Endothelial cell of umbilical vein (primary cell): ENCODE results near the gene SNX33. TPM values are rescaled to one million over a fixed set of nuclear protein-coding genes. Genes with fewer than 3 reads are reported as not detected.

Experiments used
- BruUV-seq: library from RNA; stranded (reverse); fragments of 400-500 nt; replicated peaks from 2 replicates; lab custom pipeline; 2021; lab: Mats Ljungman, UMichigan
- CTCF ChIA-PET: fragments of 300-600, 350-600 bp; sonication (Branson Sonifier 250); formaldehyde crosslinking; loops from one replicate; lab custom pipeline; 2021; ENCODE audit warnings: antibody characterized with exemption, inconsistent platforms; lab: Charles Lee
- POLR2A ChIA-PET: fragments of 300-600, 350-600 bp; sonication (Branson Sonifier 250); formaldehyde crosslinking; loops from one replicate; lab custom pipeline; 2021; ENCODE audit warnings: antibody characterized with exemption, inconsistent platforms; lab: Charles Lee
- DNase-seq: peaks from one replicate; pipeline ENCODE4 v3.0.0-alpha.2; 2011; ENCODE audit warnings: low read depth, low spot score
- FAIRE-seq: peaks from 2 replicates; lab custom pipeline; 2011; peaks lifted over from hg19 to GRCh38; lab: Jason Lieb, UNC
- H2AFZ ChIP-seq: 2 replicates; pipeline ENCODE4 v1.6.0; 2012; ENCODE audit warnings: low read depth, low read length, control low read depth, inconsistent platforms
- H3K27ac ChIP-seq: 2 replicates; pipeline ENCODE4 v1.5.1; 2011; ENCODE audit warnings: low read depth, mild to moderate bottlenecking, control low read depth, low read length, moderate library complexity; ENCODE audit not compliant: insufficient read depth
- H3K27me3 ChIP-seq, 2 experiments: 2 replicates each; pipeline versions ENCODE4 v1.6.0 to v1.6.1; 2011; ENCODE audit warnings: low read length in 2 of 2, mixed read lengths in 1 of 2; ENCODE audit not compliant: control insufficient read depth in 2 of 2, insufficient read depth in 2 of 2
- H3K36me3 ChIP-seq, 2 experiments: 2 replicates in 1 of 2; 3 replicates in 1 of 2; pipeline ENCODE4 v1.5.1; 2011; ENCODE audit warnings: low read length in 2 of 2, mild to moderate bottlenecking in 1 of 2, moderate library complexity in 1 of 2; ENCODE audit not compliant: control insufficient read depth in 2 of 2, insufficient read depth in 2 of 2; ENCODE audit errors: extremely low read depth in 1 of 2
- H3K4me1 ChIP-seq: 3 replicates; pipeline ENCODE4 v1.5.1; 2011; ENCODE audit warnings: mild to moderate bottlenecking, low read length; ENCODE audit not compliant: control insufficient read depth, insufficient read depth; ENCODE audit errors: extremely low read depth
- H3K4me2 ChIP-seq: 2 replicates; pipeline ENCODE4 v1.6.1; 2011; ENCODE audit warnings: low read length, control low read depth, mixed read lengths; ENCODE audit not compliant: insufficient read depth
- H3K4me3 ChIP-seq, 3 experiments: fragments of 200-600 bp in 1 of 3; sonication (generic), shearing (Covaris generic) in 1 of 3; replicated peaks in 1 of 3; 2 replicates each; pipeline ENCODE4 v1.5.1; 2011 to 2016; ENCODE audit warnings: control low read depth in 3 of 3, low read length in 3 of 3, mild to moderate bottlenecking in 2 of 3, inconsistent platforms in 1 of 3, low read depth in 1 of 3, moderate library complexity in 1 of 3; ENCODE audit not compliant: insufficient read depth in 1 of 3
- H3K79me2 ChIP-seq: 2 replicates; pipeline ENCODE4 v1.6.0; 2012; ENCODE audit warnings: low read length, inconsistent platforms; ENCODE audit not compliant: control insufficient read depth, insufficient read depth
- H3K9ac ChIP-seq: replicated peaks from 2 replicates; pipeline ENCODE3; 2011; ENCODE audit warnings: low read length, control low read depth; ENCODE audit not compliant: insufficient read depth; ENCODE audit errors: extremely low read depth
- H3K9me1 ChIP-seq: replicated peaks from 3 replicates; pipeline ENCODE4 v1.6.0; 2011; ENCODE audit warnings: mild to moderate bottlenecking, low read length; ENCODE audit not compliant: control insufficient read depth, insufficient read depth; ENCODE audit errors: extremely low read depth
- H3K9me3 ChIP-seq: replicated peaks from 2 replicates; pipeline ENCODE4 v1.5.1; 2012; ENCODE audit warnings: low read length, inconsistent platforms; ENCODE audit not compliant: control insufficient read depth, insufficient read depth
- H4K20me1 ChIP-seq: replicated peaks from 2 replicates; pipeline ENCODE3; 2011; ENCODE audit warnings: mild to moderate bottlenecking, low read length; ENCODE audit not compliant: control insufficient read depth, insufficient read depth; ENCODE audit errors: extremely low read depth
- CTCF ChIP-seq, 2 donors: IDR thresholded peaks; 1 replicate in 1 of 2; 2 replicates in 1 of 2; pipeline ENCODE4 v1.5.1; 2011; ENCODE audit warnings: low read length in 2 of 2, mild to moderate bottlenecking in 2 of 2, moderate library complexity in 2 of 2, control low read depth in 1 of 2, inconsistent platforms in 1 of 2, low read depth in 1 of 2; ENCODE audit not compliant: insufficient read depth in 1 of 2; ENCODE audit errors: extremely low read depth in 1 of 2
- FOS ChIP-seq: IDR thresholded peaks from 2 replicates; pipeline ENCODE4 v1.6.1; 2011; ENCODE audit warnings: mild to moderate bottlenecking, low read length, moderate library complexity, borderline replicate concordance; ENCODE audit not compliant: insufficient read depth
- GATA2 ChIP-seq: IDR thresholded peaks from 2 replicates; pipeline ENCODE4 v1.7.0; 2011; ENCODE audit warnings: low read depth, mild to moderate bottlenecking, moderate library complexity, mixed read lengths, low read length; ENCODE audit not compliant: insufficient read length, insufficient read depth
- POLR2A ChIP-seq: IDR thresholded peaks from 2 replicates; pipeline ENCODE4 v1.6.1; 2012; ENCODE audit warnings: low read depth, mild to moderate bottlenecking, control low read depth, low read length
- dilution Hi-C: fragments of 300-500 bp; cut with MboI; formaldehyde crosslinking; loops from one replicate; pipeline ENCODE4 v1.15.0; 2019; ENCODE audit warnings: low sequenced_read_pairs; ENCODE audit not compliant: extremely low pct_ligation_motif_present
- intact Hi-C: fragments of 100-400 bp; cut with micrococcal nuclease; formaldehyde crosslinking; loops from one replicate; pipeline ENCODE4 v1.10.0; 2022
- polyA plus RNA-seq, 4 experiments: library from polyadenylated mRNA; depleted of rRNA in 3 of 4; stranded (reverse) in 3 of 4; unstranded in 1 of 4; fragments of >200 nt; gene quantifications; 2 replicates each; pipeline versions ENCODE4 v1.2.1 to v1.2.3, GENCODE V29; 2011 to 2012; ENCODE audit warnings: missing spikeins in 1 of 4
- total RNA-seq: library from RNA; stranded (reverse); gene quantifications from 2 replicates; pipeline ENCODE4 v1.2.3, GENCODE V29; 2021

The SNX33 gene
- total and polyA plus RNA-seq, 2 donors (not counting 3 experiments of a cell fraction or from before 2014, with no cell fraction given) = 7.9 to 12.6 TPM

DNA sequence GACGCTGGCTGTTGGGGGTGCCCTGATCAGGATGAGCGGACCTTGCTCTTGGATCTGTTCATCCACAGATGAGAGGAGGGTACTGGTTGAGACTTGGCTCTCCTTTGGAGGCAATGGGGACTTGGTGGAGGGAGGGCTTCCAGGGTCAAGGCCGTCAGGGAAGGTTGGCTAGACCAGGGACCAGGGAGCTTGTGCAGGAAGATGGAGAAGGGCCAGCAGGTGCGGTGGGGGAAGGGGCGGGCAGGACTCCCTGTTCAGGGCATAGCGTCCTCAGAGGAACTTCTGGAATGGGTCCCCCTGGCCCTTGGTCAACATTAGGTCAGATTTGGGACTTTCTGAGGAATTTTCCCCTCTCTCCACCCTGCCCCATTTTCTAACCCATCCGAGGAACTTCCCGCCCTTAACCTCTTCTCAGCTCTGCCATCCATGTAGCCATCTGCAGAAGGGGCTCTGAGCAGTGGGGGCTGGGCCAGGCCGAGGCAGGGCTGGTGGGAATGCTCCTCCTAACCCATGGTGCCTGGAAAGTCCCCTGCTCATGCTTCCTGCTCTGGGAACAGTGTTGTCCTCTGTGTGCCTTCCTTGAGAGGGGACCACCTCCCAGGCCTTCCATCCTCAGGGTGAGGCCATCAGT, 11.5 kb downstream of the SNX33 start:
- Histone ChIP-seq H3K27me3 (no peaks in the 10 kb centered on the region), H4K20me1 (no peaks in the 10 kb centered on the region), H3K79me2 (no peaks in the 10 kb centered on the region), H3K9me3 (no peaks in the 10 kb centered on the region), H3K4me2 (no peak overlapping the region), H3K4me1 (peaks cover 5% of the 10 kb centered on the region), H2AFZ (no peak overlapping the region), H3K9me1 (no peaks in the 10 kb centered on the region), H3K9ac (no peak overlapping the region), H3K4me3 (no peak overlapping the region), H3K27ac (no peak overlapping the region), H3K36me3 (peaks cover 0 to 10% of the 10 kb centered on the region in 2 experiments)
- dilution Hi-C loops (no loop called here), intact Hi-C loops (no loop called here)
- DNase-seq (no peak), FAIRE-seq (no peak)
- CTCF ChIA-PET = no interaction called here
- POLR2A ChIA-PET = no interaction called here
- TF ChIP-seq CTCF (IDR thresholded peaks at IDR 0.05; ENCODE audit: extremely low read depth in 1 of 2, insufficient read depth in 1 of 2, low read depth in 1 of 2, low read length in 2 of 2) (no peak), POLR2A (no peak), GATA2 (no peak), FOS (no peak)
- BruUV-seq = no TSS peak
